Fibroblast of mammary gland (primary cell): ENCODE results near the gene SUPT20HL2.

Experiments used
- DNase-seq: peaks from one replicate; pipeline ENCODE4 v3.0.0-alpha.2; 2010; ENCODE audit warnings: low read depth
- H3K4me3 ChIP-seq: 2 replicates; pipeline ENCODE4 v1.5.1; 2011; ENCODE audit warnings: low read depth, mild to moderate bottlenecking, low read length, moderate library complexity; ENCODE audit not compliant: control insufficient read depth
- CTCF ChIP-seq: conservative IDR thresholded peaks from 2 replicates; pipeline ENCODE4 v1.5.1; 2011; ENCODE audit warnings: low read depth, low read length, inconsistent platforms; ENCODE audit not compliant: control insufficient read depth, insufficient read depth

Gene SUPT20HL2

GRCh38 chrX:24271262-24271661, 42.6 kb downstream of the SUPT20HL2 start:
- H3K4me3 ChIP-seq, result no peak overlapping the region
- no peak for DNase-seq
- no peak for TF ChIP-seq CTCF

- H3K4me3 ChIP-seq, result no peak overlapping the region
- no peak for TF ChIP-seq CTCF
- no peak for DNase-seq
These were observed 45.1 kb downstream of the SUPT20HL2 start for GRCh38 chrX:24268786-24269185.

- peak; percentile 58 for DNase-seq
- no peak for TF ChIP-seq CTCF
- no peak overlapping the region for H3K4me3 ChIP-seq
These were observed 46.9 kb downstream of the SUPT20HL2 start for GRCh38 chrX:24266996-24267395.

GRCh38 chrX:24264383-24264782, 49.5 kb downstream of the SUPT20HL2 start:
- no peak for TF ChIP-seq CTCF
- DNase-seq, result peak; percentile 7
- no peak overlapping the region for H3K4me3 ChIP-seq

- DNase-seq, result no peak
- no peak for TF ChIP-seq CTCF
- no peak overlapping the region for H3K4me3 ChIP-seq
These were observed 51.6 kb downstream of the SUPT20HL2 start for GRCh38 chrX:24262309-24262708.
